Spleen (tissue), 13 donors: ENCODE results near the gene ICAM3. TPM values are rescaled to one million over a fixed set of nuclear protein-coding genes. Genes with fewer than 3 reads are reported as not detected.
"Not testable (repeated sequence)": the region's sequence is repeated elsewhere in the genome, so short reads cannot be mapped to it uniquely, and the experiment has no call there.

ENCODE experiments used
- DNase-seq: peaks from one replicate; pipeline ENCODE4 v3.0.0-alpha.2; 2020
- H3K27ac ChIP-seq, 8 donors: fragments of 200-600 bp; sonication (generic) in 7 of 8; 1 replicate in 4 of 8; 2 replicates in 4 of 8; pipeline versions ENCODE4 v1.5.0 to v1.8.0; 2016 to 2021; ENCODE audit warnings: inconsistent platforms in 4 of 8, mild to moderate bottlenecking in 4 of 8, moderate library complexity in 1 of 8
- H3K27me3 ChIP-seq, 7 donors: fragments of 200-600 bp; sonication (generic) in 6 of 7; replicated peaks in 1 of 7; 1 replicate in 4 of 7; 2 replicates in 3 of 7; pipeline versions ENCODE4 v1.5.0 to v1.8.0; 2016 to 2021; ENCODE audit warnings: inconsistent platforms in 3 of 7, mild to moderate bottlenecking in 1 of 7
- H3K36me3 ChIP-seq, 6 donors: fragments of 200-600 bp; sonication (generic) in 5 of 6; 1 replicate in 4 of 6; 2 replicates in 2 of 6; pipeline versions ENCODE4 v1.5.0 to v1.8.0; 2016 to 2021; ENCODE audit warnings: inconsistent platforms in 2 of 6
- H3K4me1 ChIP-seq, 6 donors: fragments of 200-600 bp; sonication (generic) in 5 of 6; 1 replicate in 3 of 6; 2 replicates in 3 of 6; pipeline versions ENCODE4 v1.5.0 to v1.8.0; 2016 to 2021; ENCODE audit warnings: inconsistent platforms in 3 of 6
- H3K4me3 ChIP-seq, 8 donors: fragments of 200-600 bp; sonication (generic) in 7 of 8; 1 replicate in 4 of 8; 2 replicates in 4 of 8; pipeline versions ENCODE4 v1.5.0 to v1.8.0; 2016 to 2021; ENCODE audit warnings: inconsistent platforms in 4 of 8, mild to moderate bottlenecking in 4 of 8, moderate library complexity in 2 of 8
- H3K9me3 ChIP-seq, 8 donors: fragments of 200-600 bp; sonication (generic) in 7 of 8; 1 replicate in 4 of 8; 2 replicates in 4 of 8; pipeline versions ENCODE4 v1.5.0 to v1.8.0; 2016 to 2021; ENCODE audit warnings: inconsistent platforms in 4 of 8
- POLR2A ChIP-seq, 3 donors: fragments of 450-650 bp; IDR thresholded peaks; one replicate each; pipeline ENCODE4 v1.5.1; 2017; ENCODE audit warnings: antibody characterized with exemption in 3 of 3, mild to moderate bottlenecking in 1 of 3
- POLR2AphosphoS5 ChIP-seq, 3 donors: sonication (generic); formaldehyde crosslinking; IDR thresholded peaks; one replicate each; pipeline ENCODE4 v1.5.1; 2017; ENCODE audit warnings: antibody characterized with exemption in 3 of 3
- WGBS, 5 donors: extraction: QIAGEN DNeasy Blood & Tissue Kit in 3 of 5; methylation state at CpG; one replicate each; pipeline versions ENCODE4 v1.1.5 to v1.1.7; 2013 to 2018; 5-methylcytosine and 5-hydroxymethylcytosine counted together
- intact Hi-C: fragments of 100-400 bp; cut with DNase I; formaldehyde crosslinking; loops from one replicate; pipeline ENCODE4 v1.15.0; 2023; ENCODE audit warnings: low total_unique reads
- long read RNA-seq, 2 donors: transcript quantifications; one replicate each; lab custom pipeline, GENCODE V29; 2026
- polyA plus RNA-seq, 3 donors: library from polyadenylated mRNA; stranded (reverse); fragments of 200-250 nt; gene quantifications; one replicate each; pipeline ENCODE4 v1.2.1, GENCODE V29; 2013
- total RNA-seq, 7 donors: library from RNA; depleted of rRNA in 3 of 7; stranded (reverse); fragments of >200 nt in 3 of 7; fragmentation: NEBNext Ultra II Directional in 4 of 7; extraction: Animal tissue kit (Norgen Biotek cat#: 25700) in 4 of 7; gene quantifications; one replicate each; pipeline versions ENCODE4 v1.1.0 to v1.2.1, GENCODE V29; 2016 to 2021
- TF ChIP-seq, protein P1 (sequence below), 11 experiments: fragments of 200-600 bp in 7 of 11; fragments of 450-650 bp in 4 of 11; sonication (generic) in 4 of 11; IDR thresholded peaks in 8 of 11; conservative IDR thresholded peaks in 3 of 11; 1 replicate in 7 of 11; 2 replicates in 4 of 11; pipeline versions ENCODE4 v1.4.0 to v1.8.0; 2016 to 2021; ENCODE audit warnings: antibody characterized with exemption in 11 of 11, inconsistent platforms in 4 of 11, mild to moderate bottlenecking in 1 of 11
- donor health status: healthy with polysubstance abuse.
- donor health status: DM: no; HTN: no; CAD: no; lungs with moderate emphysema.
- donor health status: DM: no; HTN: no; CAD: no.
- donor health status: Bipolar disorder and iron deficiency.
- donor health status: healthy.
- donor health status: DM: no; HTN: no; CAD: no.
- donor health status: DM: yes; HTN: yes; CAD: no.

ICAM3 gene, protein sequence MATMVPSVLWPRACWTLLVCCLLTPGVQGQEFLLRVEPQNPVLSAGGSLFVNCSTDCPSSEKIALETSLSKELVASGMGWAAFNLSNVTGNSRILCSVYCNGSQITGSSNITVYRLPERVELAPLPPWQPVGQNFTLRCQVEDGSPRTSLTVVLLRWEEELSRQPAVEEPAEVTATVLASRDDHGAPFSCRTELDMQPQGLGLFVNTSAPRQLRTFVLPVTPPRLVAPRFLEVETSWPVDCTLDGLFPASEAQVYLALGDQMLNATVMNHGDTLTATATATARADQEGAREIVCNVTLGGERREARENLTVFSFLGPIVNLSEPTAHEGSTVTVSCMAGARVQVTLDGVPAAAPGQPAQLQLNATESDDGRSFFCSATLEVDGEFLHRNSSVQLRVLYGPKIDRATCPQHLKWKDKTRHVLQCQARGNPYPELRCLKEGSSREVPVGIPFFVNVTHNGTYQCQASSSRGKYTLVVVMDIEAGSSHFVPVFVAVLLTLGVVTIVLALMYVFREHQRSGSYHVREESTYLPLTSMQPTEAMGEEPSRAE
- 100 to 1,000 TPM in 5 of 7 donors, 10 to 100 TPM in 2; 69.3 to 180 (median 107) TPM for total RNA-seq
- 100 to 1,000 TPM; 111 to 119 (median 112) TPM for polyA plus RNA-seq
- long read RNA-seq, donor 1, partial matches to known transcripts: 6 of 9 reads
- long read RNA-seq, donor 1, other reads (novel, unspliced or antisense): 0 of 9 reads
- long read RNA-seq, donor 2, transcript ICAM3-201 (7 exons, 1,934 nt): major isoform, 11 of 21 reads
- long read RNA-seq, donor 2, partial matches to known transcripts: 10 of 21 reads
- long read RNA-seq, donor 2, other reads (novel, unspliced or antisense): 0 of 21 reads

DNA sequence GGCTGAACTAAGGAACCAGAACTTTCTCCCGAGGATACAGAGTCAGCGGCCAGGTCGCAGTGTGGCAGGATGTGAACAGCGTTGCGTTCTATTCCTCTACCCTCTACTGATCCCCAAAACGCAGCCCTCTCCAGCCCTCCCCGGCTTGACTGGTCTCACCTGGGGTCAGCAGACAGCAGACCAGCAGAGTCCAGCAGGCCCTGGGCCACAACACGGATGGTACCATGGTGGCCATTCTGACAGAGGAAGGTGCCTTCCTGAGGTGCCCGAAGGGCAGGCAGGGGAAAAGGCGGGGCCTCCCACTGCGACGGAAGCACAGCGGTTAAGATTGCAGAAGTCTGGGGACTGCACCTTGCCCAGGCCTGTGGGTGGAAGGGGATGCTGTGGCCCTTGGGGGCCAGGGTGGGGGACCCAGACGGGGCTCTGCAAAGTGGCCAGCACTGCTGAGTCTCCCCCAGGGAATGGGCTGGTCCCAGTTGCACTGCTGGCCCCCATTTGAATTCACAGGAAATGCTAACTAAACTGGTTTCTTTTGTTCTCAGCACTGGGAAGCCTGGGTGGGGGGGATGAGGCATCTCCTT, at the start of gene ICAM3:
Gene ICAM3, minus strand, starts transcription at position 245 of the 581 bp plus-strand sequence. Its CDS starts 10 bp downstream, at position 235.
- peak within 1 kb of the TSS; percentile 16 to 75 (median 47) for H3K4me3 ChIP-seq
- TF ChIP-seq, protein P1, sequence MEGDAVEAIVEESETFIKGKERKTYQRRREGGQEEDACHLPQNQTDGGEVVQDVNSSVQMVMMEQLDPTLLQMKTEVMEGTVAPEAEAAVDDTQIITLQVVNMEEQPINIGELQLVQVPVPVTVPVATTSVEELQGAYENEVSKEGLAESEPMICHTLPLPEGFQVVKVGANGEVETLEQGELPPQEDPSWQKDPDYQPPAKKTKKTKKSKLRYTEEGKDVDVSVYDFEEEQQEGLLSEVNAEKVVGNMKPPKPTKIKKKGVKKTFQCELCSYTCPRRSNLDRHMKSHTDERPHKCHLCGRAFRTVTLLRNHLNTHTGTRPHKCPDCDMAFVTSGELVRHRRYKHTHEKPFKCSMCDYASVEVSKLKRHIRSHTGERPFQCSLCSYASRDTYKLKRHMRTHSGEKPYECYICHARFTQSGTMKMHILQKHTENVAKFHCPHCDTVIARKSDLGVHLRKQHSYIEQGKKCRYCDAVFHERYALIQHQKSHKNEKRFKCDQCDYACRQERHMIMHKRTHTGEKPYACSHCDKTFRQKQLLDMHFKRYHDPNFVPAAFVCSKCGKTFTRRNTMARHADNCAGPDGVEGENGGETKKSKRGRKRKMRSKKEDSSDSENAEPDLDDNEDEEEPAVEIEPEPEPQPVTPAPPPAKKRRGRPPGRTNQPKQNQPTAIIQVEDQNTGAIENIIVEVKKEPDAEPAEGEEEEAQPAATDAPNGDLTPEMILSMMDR (IDR thresholded peaks at IDR 0.05 in 8 of 11, conservative IDR thresholded peaks at IDR 0.05 in 3 of 11): no peak
- peak; percentile 79 to 83 (median 83) for TF ChIP-seq POLR2AphosphoS5 (IDR thresholded peaks at IDR 0.05)
- TF ChIP-seq POLR2A (IDR thresholded peaks at IDR 0.05): no peak
- peaks cover 7 to 65% (median 36%) of the 10 kb centered on the region in 6 donors for H3K4me1 ChIP-seq
- intact Hi-C loops: loop anchor here (10.0 kb wide), 1 partner anchor 65 kb away; the partner anchor contains the start of gene ICAM1
- H3K36me3 ChIP-seq: peaks cover 0 to 23% (median 13%) of the 10 kb centered on the region in 6 donors
- WGBS, 5 donors: 9 to 25% (median 21%) methylated on average over 9 to 14 of the region's 14 CpGs
- peak within 1 kb of the TSS; percentile 71 to 94 (median 86) for H3K27ac ChIP-seq
- peak; percentile 96 for DNase-seq
- H3K27me3 ChIP-seq: no peaks in the 10 kb centered on the region
- no peaks in the 10 kb centered on the region for H3K9me3 ChIP-seq

DNA sequence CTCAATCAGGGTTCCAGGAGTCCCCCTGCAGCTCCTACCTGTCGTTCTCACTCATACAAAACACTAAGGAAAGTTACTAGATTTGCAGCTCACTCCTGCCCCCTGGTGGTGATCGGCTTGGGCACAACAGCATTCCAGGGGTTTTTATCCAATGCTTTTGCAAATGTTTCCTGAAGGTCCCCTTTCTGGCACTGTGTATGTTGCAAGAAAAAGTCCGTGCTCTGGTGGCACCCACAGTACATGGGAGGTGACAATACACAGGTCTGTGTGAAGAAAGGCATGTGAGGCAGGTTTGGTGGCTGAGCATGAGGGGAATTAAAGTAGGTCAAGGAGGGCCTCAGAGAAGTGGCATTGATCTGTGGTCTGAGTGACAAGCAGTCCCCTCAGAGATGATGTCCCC, 49.5 kb upstream of the ICAM3 start:
- Histone ChIP-seq H3K4me1 (peaks cover 0 to 34% (median 10%) of the 10 kb centered on the region in 6 donors), H3K36me3 (peaks cover 0 to 40% (median 33%) of the 10 kb centered on the region in 6 donors), H3K27ac (peak overlapping the region in 1 of 8 donors; percentile 28), H3K4me3 (no peak overlapping the region), H3K9me3 (no peaks in the 10 kb centered on the region), H3K27me3 (no peaks in the 10 kb centered on the region)
- TF ChIP-seq POLR2AphosphoS5 (IDR thresholded peaks at IDR 0.05): peak in 1 of 3 donors; percentile 73
- TF ChIP-seq POLR2A (IDR thresholded peaks at IDR 0.05): no peak
- TF ChIP-seq, protein P1 (IDR thresholded peaks at IDR 0.05 in 8 of 11, conservative IDR thresholded peaks at IDR 0.05 in 3 of 11): peak; percentile 86 to 97 (median 92)
- intact Hi-C loops: loop anchor here (2.0 to 5.0 kb wide), 2 partner anchors 120 to 457 kb away; no protein-coding TSS in a partner anchor
- peak; percentile 93 for DNase-seq
- whole genome bisulfite sequencing, 5 donors: 0 to 1% (median 0%) methylated on average over 3 of the region's 3 CpGs

DNA sequence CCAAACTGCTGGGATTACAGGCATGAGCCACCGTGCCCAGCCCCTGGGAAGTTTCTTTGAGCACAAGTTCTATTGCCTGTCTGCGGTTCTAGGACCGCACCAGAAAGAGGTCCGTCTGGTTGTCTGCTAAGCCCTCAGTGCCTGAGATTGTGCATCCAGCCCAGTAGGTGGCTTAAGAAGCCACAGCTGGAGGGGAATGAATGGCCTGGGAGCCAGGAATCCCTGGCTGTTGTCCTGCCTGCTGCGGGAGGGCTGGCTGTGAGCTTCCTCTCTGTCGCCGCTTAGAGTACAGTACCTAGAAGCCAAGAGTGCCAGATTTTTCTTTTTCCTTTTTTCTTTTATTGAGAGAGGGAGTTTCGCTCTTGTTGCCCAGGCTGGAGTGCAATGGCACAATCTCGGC, 45.2 kb upstream of the ICAM3 start:
- H3K27ac ChIP-seq: no peak overlapping the region
- 86 to 94% (median 91%) methylated on average over 9 of the region's 9 CpGs for WGBS, 5 donors
- no peak overlapping the region for H3K4me3 ChIP-seq
- H3K9me3 ChIP-seq: no peaks in the 10 kb centered on the region
- no peak for DNase-seq
- no peaks in the 10 kb centered on the region for H3K27me3 ChIP-seq
- no peak for TF ChIP-seq POLR2AphosphoS5 (IDR thresholded peaks at IDR 0.05)
- TF ChIP-seq POLR2A (IDR thresholded peaks at IDR 0.05): no peak
- TF ChIP-seq, protein P1 (IDR thresholded peaks at IDR 0.05 in 8 of 11, conservative IDR thresholded peaks at IDR 0.05 in 3 of 11): no peak
- peaks cover 3 to 46% (median 25%) of the 10 kb centered on the region in 6 donors for H3K4me1 ChIP-seq
- H3K36me3 ChIP-seq: no peaks in the 10 kb centered on the region
- intact Hi-C loops: no loop called here

DNA sequence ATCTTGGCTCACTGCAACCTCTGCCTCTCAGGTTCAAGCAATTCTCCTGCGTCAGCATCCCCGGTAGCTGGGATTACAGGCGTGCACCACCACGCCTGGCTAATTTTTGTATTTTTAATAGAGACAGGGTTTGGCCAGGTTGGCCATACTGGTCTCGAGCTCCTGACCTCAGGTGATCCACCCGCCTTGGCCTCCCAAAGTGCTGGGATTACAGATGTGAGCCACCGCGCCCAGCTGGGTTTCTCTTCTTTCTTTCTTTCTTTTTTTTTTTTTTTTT, 43.7 kb upstream of the ICAM3 start:
- intact Hi-C loops, H3K9me3 ChIP-seq: not testable (repeated sequence)
- WGBS, 5 donors: 85 to 92% (median 89%) methylated on average over 8 of the region's 8 CpGs

More for the DNA sequence above, 43.7 kb upstream of the ICAM3 start:
- not testable (repeated sequence) for H3K27me3 ChIP-seq, H3K4me3 ChIP-seq, DNase-seq
- Histone ChIP-seq H3K4me1 (peaks cover 10 to 47% (median 28%) of the 10 kb centered on the region in 6 donors), H3K36me3 (peaks cover 0 to 11% (median 5%) of the 10 kb centered on the region in 6 donors), H3K27ac (peak overlapping the region in 2 of 8 donors; percentile 18 to 48)
